A549 (cell line): ENCODE data around the gene SEMA4D.

Source experiments
- BHLHE40 ChIP-seq: IDR thresholded peaks from 2 replicates; pipeline ENCODE4 v1.6.1; 2012; ENCODE audit warnings: low read depth, low read length, inconsistent platforms
- CHD2 ChIP-seq: fragments of 150-350 bp; IDR thresholded peaks from 2 replicates; pipeline ENCODE4 v1.6.1; 2014; ENCODE audit warnings: low read length; ENCODE audit not compliant: partially characterized antibody
- EP300 ChIP-seq, 2 experiments: fragments of >200 bp; sonication (Bioruptor Twin); formaldehyde crosslinking; IDR thresholded peaks; 2 replicates in 1 of 2; 3 replicates in 1 of 2; pipeline ENCODE4 v1.6.1; 2016 to 2017
- HDAC2 ChIP-seq: fragments of 200-600 bp; sonication (generic); IDR thresholded peaks from 2 replicates; pipeline ENCODE4 v1.6.1; 2016
- JUN ChIP-seq, 2 experiments: fragments of >200 bp; sonication (Bioruptor Twin); formaldehyde crosslinking; IDR thresholded peaks; 2 replicates in 1 of 2; 3 replicates in 1 of 2; pipeline ENCODE4 v1.6.1; 2016 to 2017
- POLR2A ChIP-seq: IDR thresholded peaks from 2 replicates; pipeline ENCODE4 v1.6.1; 2012; ENCODE audit warnings: mild to moderate bottlenecking, low read length
- RAD21 ChIP-seq, 2 experiments: fragments of >200 bp in 1 of 2; sonication (Bioruptor Twin) in 1 of 2; formaldehyde crosslinking in 1 of 2; IDR thresholded peaks in 1 of 2; conservative IDR thresholded peaks in 1 of 2; 2 replicates in 1 of 2; 3 replicates in 1 of 2; pipeline ENCODE4 v1.6.1; 2012 to 2018; ENCODE audit warnings: inconsistent platforms in 1 of 2
- TF ChIP-seq, protein P1 (sequence below): fragments of >200 bp; sonication (Bioruptor Twin); formaldehyde crosslinking; IDR thresholded peaks from 3 replicates; pipeline ENCODE4 v1.5.1; 2016
- TF ChIP-seq, protein P2 (sequence below): fragments of 150-350 bp; IDR thresholded peaks from 2 replicates; pipeline ENCODE4 v1.6.1; 2014; ENCODE audit warnings: low read depth, mild to moderate bottlenecking, low read length
- TF ChIP-seq, protein P3 (sequence below): fragments of 450-650 bp; IDR thresholded peaks from 2 replicates; pipeline ENCODE4 v1.6.1; 2014; ENCODE audit warnings: antibody characterized with exemption

DNA sequence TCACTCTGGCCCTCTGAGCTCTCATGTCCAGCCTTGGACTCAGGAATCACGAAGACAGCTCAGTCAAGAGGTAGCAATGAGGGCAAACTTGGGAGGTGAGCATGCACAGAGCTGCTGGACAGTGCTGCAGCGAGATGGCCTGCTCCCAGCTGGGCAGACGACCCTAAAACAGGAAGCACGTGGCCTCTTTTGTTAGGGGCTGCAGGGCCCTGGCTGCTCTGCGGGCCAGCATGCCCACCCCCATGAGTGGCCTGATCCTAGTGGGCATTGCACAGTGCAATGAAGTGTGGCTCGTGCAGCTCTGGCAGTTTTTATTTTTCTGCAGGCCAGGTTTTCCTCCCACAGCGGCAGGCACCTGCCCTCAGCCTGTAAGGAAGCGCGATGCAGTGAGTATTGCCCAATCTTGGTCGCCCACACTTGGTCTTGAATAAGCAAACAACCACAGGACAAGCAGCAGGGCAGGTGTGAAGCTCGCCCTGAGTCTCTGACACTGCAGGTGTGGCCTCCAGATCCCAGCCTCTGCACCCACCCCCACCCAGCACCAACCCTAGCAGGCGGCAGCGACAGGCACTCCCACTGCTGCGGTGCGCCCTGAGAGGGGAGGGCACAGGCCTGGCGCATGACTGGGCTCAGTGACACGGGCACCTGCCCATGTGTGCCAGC is 60.8 kb downstream of the SEMA4D start:
- TF ChIP-seq HDAC2 (no peak), CHD2 (no peak), EP300 (IDR thresholded peaks at IDR 0.05) (no peak), JUN (IDR thresholded peaks at IDR 0.05) (no peak), RAD21 (conservative IDR thresholded peaks at IDR 0.05 in 1 of 2, IDR thresholded peaks at IDR 0.05 in 1 of 2) (no peak), BHLHE40 (no peak), POLR2A (no peak)
- TF ChIP-seq, protein P1, sequence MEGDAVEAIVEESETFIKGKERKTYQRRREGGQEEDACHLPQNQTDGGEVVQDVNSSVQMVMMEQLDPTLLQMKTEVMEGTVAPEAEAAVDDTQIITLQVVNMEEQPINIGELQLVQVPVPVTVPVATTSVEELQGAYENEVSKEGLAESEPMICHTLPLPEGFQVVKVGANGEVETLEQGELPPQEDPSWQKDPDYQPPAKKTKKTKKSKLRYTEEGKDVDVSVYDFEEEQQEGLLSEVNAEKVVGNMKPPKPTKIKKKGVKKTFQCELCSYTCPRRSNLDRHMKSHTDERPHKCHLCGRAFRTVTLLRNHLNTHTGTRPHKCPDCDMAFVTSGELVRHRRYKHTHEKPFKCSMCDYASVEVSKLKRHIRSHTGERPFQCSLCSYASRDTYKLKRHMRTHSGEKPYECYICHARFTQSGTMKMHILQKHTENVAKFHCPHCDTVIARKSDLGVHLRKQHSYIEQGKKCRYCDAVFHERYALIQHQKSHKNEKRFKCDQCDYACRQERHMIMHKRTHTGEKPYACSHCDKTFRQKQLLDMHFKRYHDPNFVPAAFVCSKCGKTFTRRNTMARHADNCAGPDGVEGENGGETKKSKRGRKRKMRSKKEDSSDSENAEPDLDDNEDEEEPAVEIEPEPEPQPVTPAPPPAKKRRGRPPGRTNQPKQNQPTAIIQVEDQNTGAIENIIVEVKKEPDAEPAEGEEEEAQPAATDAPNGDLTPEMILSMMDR: no peak
- TF ChIP-seq, protein P2, sequence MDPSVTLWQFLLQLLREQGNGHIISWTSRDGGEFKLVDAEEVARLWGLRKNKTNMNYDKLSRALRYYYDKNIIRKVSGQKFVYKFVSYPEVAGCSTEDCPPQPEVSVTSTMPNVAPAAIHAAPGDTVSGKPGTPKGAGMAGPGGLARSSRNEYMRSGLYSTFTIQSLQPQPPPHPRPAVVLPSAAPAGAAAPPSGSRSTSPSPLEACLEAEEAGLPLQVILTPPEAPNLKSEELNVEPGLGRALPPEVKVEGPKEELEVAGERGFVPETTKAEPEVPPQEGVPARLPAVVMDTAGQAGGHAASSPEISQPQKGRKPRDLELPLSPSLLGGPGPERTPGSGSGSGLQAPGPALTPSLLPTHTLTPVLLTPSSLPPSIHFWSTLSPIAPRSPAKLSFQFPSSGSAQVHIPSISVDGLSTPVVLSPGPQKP: no peak
- TF ChIP-seq, protein P3, sequence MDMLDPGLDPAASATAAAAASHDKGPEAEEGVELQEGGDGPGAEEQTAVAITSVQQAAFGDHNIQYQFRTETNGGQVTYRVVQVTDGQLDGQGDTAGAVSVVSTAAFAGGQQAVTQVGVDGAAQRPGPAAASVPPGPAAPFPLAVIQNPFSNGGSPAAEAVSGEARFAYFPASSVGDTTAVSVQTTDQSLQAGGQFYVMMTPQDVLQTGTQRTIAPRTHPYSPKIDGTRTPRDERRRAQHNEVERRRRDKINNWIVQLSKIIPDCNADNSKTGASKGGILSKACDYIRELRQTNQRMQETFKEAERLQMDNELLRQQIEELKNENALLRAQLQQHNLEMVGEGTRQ: no peak
